H1 (cell line): Measurements from ENCODE around the gene TMEM255A. TPM values are rescaled to one million over a fixed set of nuclear protein-coding genes. Genes with fewer than 3 reads are reported as not detected.

Experiments used
- E2F6 ChIP-seq: IDR thresholded peaks from 2 replicates; pipeline ENCODE4 v1.6.1; 2012; ENCODE audit warnings: inconsistent platforms
- KDM5A ChIP-seq: fragments of 200-600 bp; IDR thresholded peaks from 2 replicates; pipeline ENCODE4 v1.7.1; 2012; ENCODE audit warnings: mild to moderate bottlenecking, low read length, inconsistent platforms, mixed read lengths
- TAF7 ChIP-seq: optimal IDR thresholded peaks from 2 replicates; pipeline ENCODE3; 2011; ENCODE audit warnings: low read depth, mild to moderate bottlenecking, inconsistent platforms, low read length, moderate library complexity, borderline replicate concordance
- polyA plus RNA-seq, 7 experiments: library from polyadenylated mRNA; depleted of rRNA in 3 of 7; stranded (reverse) in 5 of 7; unstranded in 2 of 7; fragments of >200 nt in 5 of 7; fragments of 200-250 nt in 2 of 7; gene quantifications; 1 replicate in 5 of 7; 2 replicates in 1 of 7; 4 replicates in 1 of 7; pipeline versions ENCODE4 v1.2.1 to v1.2.3, GENCODE V29; 2011 to 2013; ENCODE audit warnings: missing spikeins in 2 of 7, mixed read lengths in 2 of 7
- total RNA-seq: library from RNA; stranded (reverse); fragmentation: NEBNext Ultra II Directional; extraction: Animal tissue kit (Norgen Biotek cat#: 25700); gene quantifications from 2 replicates; pipeline ENCODE4 v1.2.1, GENCODE V29; 2021

The TMEM255A gene
- total and polyA plus RNA-seq, 2 of the 8 experiments (the other 6 are each of a cell fraction or from before 2014, with no cell fraction given): 0.73 to 2.3 TPM

GRCh38 chrX:120318411-120318810, 7.2 kb upstream of the TMEM255A start (continued):
- TF ChIP-seq TAF7 (no peak), E2F6 (no peak), KDM5A (no peak)
